Suprapubic skin (tissue), 4 donors: ENCODE data around the gene NUP188. TPM values are rescaled to one million over a fixed set of nuclear protein-coding genes. Genes with fewer than 3 reads are reported as not detected.

Source experiments
- DNase-seq, 2 donors: peaks; one replicate each; pipeline ENCODE4 v3.0.0-alpha.2; 2019; ENCODE audit warnings: low spot score in 2 of 2
- H3K27ac ChIP-seq: fragments of 200-600 bp; sonication (generic); one replicate; pipeline ENCODE4 v1.5.1; 2019
- H3K27me3 ChIP-seq: fragments of 200-600 bp; sonication (generic); one replicate; pipeline ENCODE4 v1.5.1; 2019
- H3K36me3 ChIP-seq: fragments of 200-600 bp; sonication (generic); one replicate; pipeline ENCODE4 v1.5.1; 2019
- H3K4me1 ChIP-seq: fragments of 200-600 bp; sonication (generic); one replicate; pipeline ENCODE4 v1.5.1; 2019
- H3K4me3 ChIP-seq: fragments of 200-600 bp; sonication (generic); one replicate; pipeline ENCODE4 v1.5.1; 2019; ENCODE audit warnings: mild to moderate bottlenecking
- H3K9me3 ChIP-seq: fragments of 200-600 bp; sonication (generic); one replicate; pipeline ENCODE4 v1.5.1; 2019
- CTCF ChIP-seq, 2 donors: fragments of 200-600 bp in 1 of 2; fragments of 450-650 bp in 1 of 2; sonication (generic) in 1 of 2; IDR thresholded peaks; one replicate each; pipeline ENCODE4 v1.5.1; 2016 to 2019; ENCODE audit warnings: antibody characterized with exemption in 2 of 2, mild to moderate bottlenecking in 1 of 2, moderate library complexity in 1 of 2
- EP300 ChIP-seq: sonication (generic); formaldehyde crosslinking; IDR thresholded peaks from one replicate; pipeline ENCODE4 v1.6.1; 2017; ENCODE audit warnings: antibody characterized with exemption
- POLR2A ChIP-seq, 2 donors: fragments of 450-650 bp; IDR thresholded peaks; one replicate each; pipeline ENCODE4 v1.6.1; 2017; ENCODE audit warnings: antibody characterized with exemption in 2 of 2, mild to moderate bottlenecking in 2 of 2, moderate library complexity in 2 of 2
- POLR2AphosphoS5 ChIP-seq, 3 donors: sonication (generic); formaldehyde crosslinking; IDR thresholded peaks; one replicate each; pipeline ENCODE4 v1.6.1; 2017; ENCODE audit warnings: antibody characterized with exemption in 3 of 3
- WGBS: methylation state at CpG from one replicate; pipeline ENCODE4 v1.1.5; 2018; 5-methylcytosine and 5-hydroxymethylcytosine counted together
- total RNA-seq, 4 donors: library from RNA; depleted of rRNA; stranded (reverse); fragments of >200 nt; gene quantifications; one replicate each; pipeline ENCODE4 v1.1.0, GENCODE V29; 2016

NUP188 gene
- total RNA-seq, 4 donors from 2014 or later: 53.6 to 104 (median 60.6) TPM

GRCh38 chr9:129010267-129010975 lies 62.9 kb downstream of the NUP188 start:
- Histone ChIP-seq H3K27ac (no peak overlapping the region), H3K4me3 (no peak overlapping the region), H3K4me1 (peaks cover 21% of the 10 kb centered on the region), H3K9me3 (no peaks in the 10 kb centered on the region), H3K36me3 (peaks cover 99% of the 10 kb centered on the region), H3K27me3 (no peaks in the 10 kb centered on the region)
- DNase-seq: no peak
- 77% methylated on average over 8 of the region's 8 CpGs for WGBS
- TF ChIP-seq POLR2A (IDR thresholded peaks at IDR 0.05): no peak

GRCh38 chr9:129011170-129011569 lies 63.7 kb downstream of the NUP188 start:
- Histone ChIP-seq H3K36me3 (peaks cover 92% of the 10 kb centered on the region), H3K27me3 (no peaks in the 10 kb centered on the region), H3K4me1 (peaks cover 21% of the 10 kb centered on the region), H3K4me3 (no peak overlapping the region), H3K27ac (no peak overlapping the region), H3K9me3 (no peaks in the 10 kb centered on the region)
- 96% methylated on average over 19 of the region's 19 CpGs for WGBS
- no peak for DNase-seq
- no peak for TF ChIP-seq POLR2A (IDR thresholded peaks at IDR 0.05)
- no peak for TF ChIP-seq CTCF (IDR thresholded peaks at IDR 0.05)
- TF ChIP-seq POLR2AphosphoS5 (IDR thresholded peaks at IDR 0.05): no peak
- TF ChIP-seq EP300: no peak

GRCh38 chr9:129011761-129012181 lies 64.3 kb downstream of the NUP188 start:
- Histone ChIP-seq H3K36me3 (peaks cover 86% of the 10 kb centered on the region), H3K4me3 (no peak overlapping the region), H3K27me3 (no peaks in the 10 kb centered on the region), H3K9me3 (no peaks in the 10 kb centered on the region), H3K4me1 (peaks cover 16% of the 10 kb centered on the region), H3K27ac (no peak overlapping the region)
- WGBS: 89% methylated on average over 6 of the region's 11 CpGs
- no peak for TF ChIP-seq CTCF (IDR thresholded peaks at IDR 0.05)
- DNase-seq: no peak

- peaks cover 81% of the 10 kb centered on the region for H3K36me3 ChIP-seq
- TF ChIP-seq POLR2AphosphoS5 (IDR thresholded peaks at IDR 0.05) (no peak), POLR2A (IDR thresholded peaks at IDR 0.05) (no peak), EP300 (no peak), CTCF (IDR thresholded peaks at IDR 0.05) (no peak)
- WGBS: 92% methylated on average over 7 of the region's 7 CpGs
- no peak overlapping the region for H3K4me3 ChIP-seq
- H3K9me3 ChIP-seq: no peaks in the 10 kb centered on the region
- no peak for DNase-seq
- no peaks in the 10 kb centered on the region for H3K27me3 ChIP-seq
- H3K4me1 ChIP-seq: peaks cover 11% of the 10 kb centered on the region
- H3K27ac ChIP-seq: no peak overlapping the region
Observed at GRCh38 chr9:129012343-129012742, 64.8 kb downstream of the NUP188 start.

DNA sequence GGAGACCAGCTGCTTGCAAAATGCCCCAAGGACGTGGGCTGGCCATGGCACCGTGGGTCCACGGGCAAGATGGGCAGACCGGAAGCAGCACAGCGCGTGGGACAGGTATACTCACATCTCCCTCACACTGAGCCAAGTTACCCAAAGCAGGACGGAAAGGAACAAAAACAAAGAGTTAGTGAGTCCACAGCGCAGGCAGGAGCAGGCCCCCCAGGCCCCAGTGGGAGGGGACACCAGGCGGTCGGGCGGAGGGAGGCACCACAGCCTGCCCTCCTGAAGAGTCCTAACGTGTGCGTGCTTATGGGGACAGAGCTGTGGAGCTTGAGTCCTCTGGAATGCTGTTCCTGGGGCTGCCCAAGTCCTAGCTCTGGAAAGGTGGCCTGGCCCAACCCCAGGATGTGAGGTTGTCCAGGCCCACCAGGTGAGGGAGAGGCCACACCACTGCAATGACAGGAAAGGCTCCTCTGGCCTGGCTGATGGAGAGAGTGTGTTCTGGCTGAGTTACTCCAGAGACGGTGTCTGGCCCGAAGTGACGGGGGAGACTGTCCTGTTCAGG lies 65.5 kb downstream of the NUP188 start:
- 86% methylated on average over 13 of the region's 16 CpGs for WGBS
- no peak overlapping the region for H3K27ac ChIP-seq
- H3K4me3 ChIP-seq: no peak overlapping the region
- DNase-seq: no peak
- no peak for TF ChIP-seq POLR2A (IDR thresholded peaks at IDR 0.05)
- no peak for TF ChIP-seq EP300
- no peak for TF ChIP-seq CTCF (IDR thresholded peaks at IDR 0.05)
- TF ChIP-seq POLR2AphosphoS5 (IDR thresholded peaks at IDR 0.05): no peak
- H3K36me3 ChIP-seq: peaks cover 79% of the 10 kb centered on the region
- H3K9me3 ChIP-seq: no peaks in the 10 kb centered on the region
- H3K4me1 ChIP-seq: peaks cover 7% of the 10 kb centered on the region
- H3K27me3 ChIP-seq: no peaks in the 10 kb centered on the region
